Measurements from ENCODE around the gene M1AP.

DNA sequence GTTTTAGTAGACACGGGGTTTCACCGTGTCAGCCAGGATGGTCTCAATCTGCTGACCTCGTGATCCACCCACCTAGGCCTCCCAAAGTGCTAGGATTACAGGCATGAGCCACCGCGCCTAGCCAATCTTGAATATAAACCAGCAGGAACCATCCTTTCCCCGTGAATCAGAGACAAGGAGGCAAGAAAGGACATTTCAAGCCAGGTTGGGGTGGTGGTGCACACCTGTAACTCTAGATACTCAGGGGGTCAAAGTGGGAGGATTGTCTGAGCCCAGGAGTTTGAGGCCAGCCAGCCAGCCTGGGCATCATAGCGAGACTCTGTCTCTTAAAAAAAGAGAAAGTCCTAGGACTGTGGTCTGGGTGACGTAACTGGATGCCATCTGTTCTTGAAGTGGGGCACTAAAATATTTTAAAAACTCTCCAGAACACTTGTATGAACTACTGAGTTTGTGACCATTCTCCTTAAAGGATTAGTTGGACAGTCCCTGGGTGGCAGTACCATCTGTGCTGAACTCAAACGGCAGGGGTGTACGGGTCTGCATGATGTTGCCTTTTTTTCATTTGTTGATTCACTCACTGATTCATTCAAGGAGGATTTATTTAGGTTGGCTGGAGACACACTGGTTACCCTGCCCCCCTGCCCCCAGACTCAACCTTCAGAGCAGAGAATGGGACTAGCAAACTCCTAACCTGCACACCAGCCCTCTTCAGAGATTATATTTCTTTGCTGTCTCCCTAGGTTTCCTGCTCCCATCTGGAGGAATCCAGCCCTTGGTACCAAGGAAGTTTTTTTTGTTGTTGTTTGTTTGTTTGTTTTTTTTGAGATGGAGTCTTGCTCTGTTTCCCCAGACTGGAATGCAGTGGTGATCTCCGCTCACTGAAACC, 136.8 kb downstream of the M1AP start:
- TF ChIP-seq, protein P1, sequence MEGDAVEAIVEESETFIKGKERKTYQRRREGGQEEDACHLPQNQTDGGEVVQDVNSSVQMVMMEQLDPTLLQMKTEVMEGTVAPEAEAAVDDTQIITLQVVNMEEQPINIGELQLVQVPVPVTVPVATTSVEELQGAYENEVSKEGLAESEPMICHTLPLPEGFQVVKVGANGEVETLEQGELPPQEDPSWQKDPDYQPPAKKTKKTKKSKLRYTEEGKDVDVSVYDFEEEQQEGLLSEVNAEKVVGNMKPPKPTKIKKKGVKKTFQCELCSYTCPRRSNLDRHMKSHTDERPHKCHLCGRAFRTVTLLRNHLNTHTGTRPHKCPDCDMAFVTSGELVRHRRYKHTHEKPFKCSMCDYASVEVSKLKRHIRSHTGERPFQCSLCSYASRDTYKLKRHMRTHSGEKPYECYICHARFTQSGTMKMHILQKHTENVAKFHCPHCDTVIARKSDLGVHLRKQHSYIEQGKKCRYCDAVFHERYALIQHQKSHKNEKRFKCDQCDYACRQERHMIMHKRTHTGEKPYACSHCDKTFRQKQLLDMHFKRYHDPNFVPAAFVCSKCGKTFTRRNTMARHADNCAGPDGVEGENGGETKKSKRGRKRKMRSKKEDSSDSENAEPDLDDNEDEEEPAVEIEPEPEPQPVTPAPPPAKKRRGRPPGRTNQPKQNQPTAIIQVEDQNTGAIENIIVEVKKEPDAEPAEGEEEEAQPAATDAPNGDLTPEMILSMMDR (IDR thresholded peaks at IDR 0.05), result no peak
- no peak for TF ChIP-seq EP300 (IDR thresholded peaks at IDR 0.05; ENCODE audit: low read depth)
- no peak for TF ChIP-seq POLR2AphosphoS5 (IDR thresholded peaks at IDR 0.05)
